Stimulated activated CD8-positive, alpha-beta memory T cell treated with anti-CD3 and anti-CD28 coated beads, Interleukin-7, amount 100 ng/mL, for 48 hours (primary cell): Measurements from ENCODE around the gene TMC1.

Experiments used
- DNase-seq, 2 donors: peaks; one replicate each; pipeline ENCODE4 v3.0.0-alpha.2; 2020; ENCODE audit warnings: low read depth in 1 of 2; ENCODE audit errors: extremely low read depth in 1 of 2

Gene TMC1

DNA sequence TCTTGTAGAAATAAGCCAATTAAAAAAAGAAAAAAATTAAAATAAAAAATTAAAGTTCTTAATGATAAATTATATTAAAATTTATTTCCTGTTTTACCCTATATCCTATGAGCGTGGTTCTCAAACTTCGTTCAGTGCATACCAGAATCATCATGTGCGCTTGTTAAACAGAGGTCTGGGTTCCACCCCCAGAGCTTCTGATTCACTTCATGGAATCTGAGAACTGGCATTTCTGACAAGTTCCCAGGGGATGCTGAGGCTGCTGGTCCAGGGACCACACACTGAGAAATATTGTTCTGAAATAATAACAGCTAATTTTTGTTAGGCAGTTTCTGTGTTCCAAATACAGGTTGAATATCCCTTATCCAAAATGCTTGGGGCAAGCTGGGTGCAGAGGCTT lies 79.3 kb downstream of the TMC1 start:
- DNase-seq = no peak

DNA sequence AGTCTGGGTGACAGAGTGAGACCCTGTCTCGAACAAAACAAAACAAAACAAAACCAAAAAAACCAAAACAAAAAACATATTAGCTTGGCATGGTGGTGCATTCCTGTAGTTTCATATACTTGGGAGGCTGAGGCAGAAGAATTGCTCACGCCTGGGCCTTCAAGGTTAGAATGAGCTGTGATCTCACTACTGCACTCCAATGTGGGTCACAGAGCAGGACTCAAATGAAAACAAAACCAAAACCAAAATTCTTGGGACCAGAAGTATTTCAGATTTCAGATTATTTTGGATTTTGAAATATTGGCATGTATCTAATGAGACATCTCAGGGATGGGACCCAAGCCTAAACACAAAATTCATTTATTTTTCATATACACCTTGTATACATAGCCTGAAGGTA lies 80.2 kb downstream of the TMC1 start:
- no peak for DNase-seq

DNA sequence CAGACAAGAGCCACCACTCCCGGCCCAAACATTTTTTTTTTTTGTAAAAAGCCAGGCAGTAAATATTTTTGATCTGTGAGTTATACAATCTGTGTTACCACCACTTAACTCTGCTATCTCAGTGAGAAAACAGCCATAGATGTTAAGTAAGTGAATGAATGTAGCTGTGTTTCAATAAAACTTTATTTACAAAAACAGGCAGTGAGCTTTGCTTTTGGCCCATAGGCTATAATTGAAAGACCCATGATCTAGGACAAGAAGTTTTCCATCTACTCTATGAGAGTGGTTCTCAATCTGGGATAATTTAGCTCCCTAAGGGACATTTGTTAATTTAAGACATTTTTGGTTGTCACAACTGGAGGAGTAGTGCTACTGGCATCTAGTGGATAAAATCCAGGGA lies 91.0 kb downstream of the TMC1 start:
- DNase-seq = no peak

DNA sequence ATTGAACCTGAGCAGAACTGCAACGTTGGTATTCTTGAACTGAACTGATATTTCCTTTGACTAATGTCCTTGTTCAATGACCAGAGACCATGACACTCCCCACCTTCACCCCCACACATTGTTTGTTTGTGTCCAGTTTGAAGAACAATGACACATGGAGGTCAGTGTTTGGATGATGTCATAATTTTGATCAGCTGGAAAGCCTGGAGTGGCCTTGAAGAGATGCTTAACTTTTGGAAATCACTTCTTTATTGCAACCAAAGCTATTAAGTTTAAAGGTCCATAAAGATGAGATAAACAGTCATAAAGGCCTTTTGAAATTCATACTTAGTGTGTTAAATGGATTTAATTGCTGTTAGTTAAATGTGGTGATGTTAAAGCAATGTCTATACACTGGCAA lies 92.7 kb downstream of the TMC1 start:
- DNase-seq = no peak

DNA sequence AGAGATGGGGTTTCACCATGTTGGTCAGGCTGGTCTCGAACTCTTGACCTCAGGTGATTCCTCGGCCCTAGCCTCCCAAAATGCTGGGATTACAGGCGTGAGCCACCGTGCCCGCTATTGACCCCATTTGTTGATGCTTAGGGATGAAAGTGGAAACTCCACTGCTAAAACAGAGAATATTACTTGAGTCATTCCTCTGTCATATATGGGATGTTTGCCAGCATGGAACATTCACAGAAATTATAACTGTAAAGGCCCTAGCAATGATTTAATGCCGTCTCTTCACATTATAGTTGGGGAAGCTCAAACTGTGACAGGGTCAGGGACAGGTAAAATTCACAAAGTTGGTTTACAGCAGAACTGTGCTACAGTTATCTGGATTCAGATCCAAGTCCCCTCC lies 94.5 kb downstream of the TMC1 start:
- no peak for DNase-seq

DNA sequence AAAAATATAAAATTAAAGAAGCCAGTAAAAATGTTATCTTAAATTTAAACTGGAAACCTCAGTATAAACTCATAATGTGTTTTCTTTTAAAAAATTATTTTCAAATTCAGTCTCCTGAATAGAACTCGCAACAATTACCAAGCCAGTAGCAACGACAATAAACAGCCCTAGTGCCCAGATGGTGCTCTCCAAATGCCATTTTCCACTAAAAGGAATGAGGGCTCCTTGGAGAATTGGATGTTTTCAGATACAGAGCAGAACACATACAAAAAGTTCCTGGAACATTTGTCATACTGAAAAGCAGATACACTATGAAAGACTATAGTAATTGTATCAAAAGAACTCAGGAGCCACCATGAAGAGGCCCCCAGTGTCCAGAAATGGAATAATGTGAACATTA lies 97.4 kb downstream of the TMC1 start:
- DNase-seq = no peak

DNA sequence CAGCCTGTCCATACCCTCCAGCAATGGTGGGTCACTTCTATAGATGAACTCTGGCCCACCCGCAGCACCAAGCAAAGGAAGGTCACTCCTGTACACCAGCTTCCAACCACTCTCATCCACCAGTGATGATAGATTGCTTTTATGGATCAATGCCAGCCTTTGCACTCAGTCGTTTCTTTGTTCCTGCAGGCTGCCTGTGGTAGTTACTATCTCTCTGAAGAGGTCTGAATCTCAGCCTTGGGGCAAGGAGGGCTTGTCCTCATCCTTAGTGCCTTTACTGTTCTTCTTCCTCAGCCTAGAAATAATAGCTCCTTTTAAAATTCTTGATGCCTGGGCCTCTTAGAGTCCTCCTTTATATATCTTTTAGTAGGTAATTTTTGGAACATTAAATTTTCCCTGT lies 100.8 kb downstream of the TMC1 start:
- DNase-seq = no peak

DNA sequence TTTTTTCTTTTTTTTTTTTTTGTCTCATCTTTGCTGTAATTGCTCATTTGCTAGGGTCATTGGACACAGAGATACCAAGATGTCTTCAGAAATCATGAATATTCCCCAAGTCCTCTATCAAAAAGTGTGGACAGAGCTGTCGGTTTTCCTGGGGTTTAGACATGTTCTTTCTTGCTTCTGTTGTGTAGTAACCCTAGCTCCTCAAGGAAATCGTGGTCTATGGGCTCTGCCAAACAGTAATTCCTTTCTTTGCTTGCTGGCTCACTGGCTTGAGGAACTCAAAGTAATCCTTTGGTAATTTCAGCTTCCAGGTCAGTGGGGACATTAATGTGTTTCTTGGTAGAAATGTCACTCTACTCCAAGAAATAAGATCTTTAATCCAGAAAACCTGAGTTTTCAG lies 101.7 kb downstream of the TMC1 start:
- DNase-seq = no peak

DNA sequence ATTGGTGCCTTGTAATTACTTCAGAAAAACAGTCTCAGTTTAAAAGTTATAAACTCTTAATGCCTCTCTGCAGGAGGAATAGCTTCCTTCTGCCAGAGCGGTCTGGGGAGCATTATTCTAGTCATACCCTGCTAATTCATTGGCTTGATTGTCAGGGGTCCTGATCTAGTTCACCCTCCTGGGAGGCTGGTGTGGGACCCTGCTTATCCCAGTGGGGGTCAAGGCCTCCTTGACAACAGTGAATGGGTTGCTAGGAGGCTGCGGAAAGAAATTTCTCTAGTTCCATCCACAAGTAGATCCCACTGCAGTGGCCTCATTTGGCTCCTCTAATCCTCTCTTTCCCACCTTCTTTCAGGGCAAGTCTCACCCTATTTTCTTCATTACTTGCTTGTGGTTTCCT lies 105.7 kb downstream of the TMC1 start:
- no peak for DNase-seq

DNA sequence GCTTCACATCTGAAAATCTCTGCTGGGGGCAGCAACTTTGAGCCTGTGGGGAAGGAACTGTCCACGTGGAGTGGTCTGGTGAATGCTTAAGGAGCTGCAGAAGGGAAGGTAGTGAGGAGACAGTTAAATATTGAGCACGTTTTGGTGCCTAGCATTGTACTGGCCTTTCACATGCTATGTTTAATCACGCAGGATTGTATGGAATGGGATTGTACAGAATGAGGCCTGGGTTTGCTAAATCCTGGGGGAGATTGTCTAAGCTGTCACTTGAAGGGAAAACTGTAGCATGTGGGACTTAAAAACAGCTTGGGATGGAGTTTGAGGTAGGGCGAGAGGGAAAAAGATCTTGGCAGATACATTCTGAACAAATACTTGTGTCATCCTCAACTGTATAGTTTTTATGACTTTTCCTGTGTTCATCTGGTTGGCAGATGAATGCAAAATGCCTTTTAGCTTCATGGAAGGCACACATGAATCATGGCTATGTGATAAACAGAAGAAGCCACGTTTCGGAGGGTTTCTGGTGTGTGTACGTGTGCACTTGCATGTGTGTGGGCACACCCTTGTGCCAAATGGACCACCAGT lies 106.6 kb downstream of the TMC1 start:
- no peak for DNase-seq

DNA sequence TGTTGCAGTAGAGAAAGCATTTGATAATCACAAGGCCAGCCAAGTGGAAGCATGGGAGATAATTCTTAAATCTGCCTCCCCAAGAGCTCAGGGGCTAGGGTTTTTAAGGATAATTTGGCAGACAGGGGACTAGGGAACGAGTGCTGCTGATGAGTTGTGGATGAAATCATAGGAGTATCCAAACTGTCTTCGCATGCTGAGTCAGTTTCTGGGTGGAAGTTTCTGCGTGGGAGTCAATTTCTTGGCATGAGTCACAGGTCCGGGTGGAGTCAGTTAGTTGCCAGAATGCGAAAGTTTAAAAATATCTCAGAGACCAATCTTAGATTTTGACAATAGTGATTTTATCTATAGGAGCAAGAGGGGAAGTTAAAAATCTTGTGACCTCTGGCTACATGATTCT lies 112.6 kb downstream of the TMC1 start:
- peak in 1 of 2 donors; percentile 5 for DNase-seq

DNA sequence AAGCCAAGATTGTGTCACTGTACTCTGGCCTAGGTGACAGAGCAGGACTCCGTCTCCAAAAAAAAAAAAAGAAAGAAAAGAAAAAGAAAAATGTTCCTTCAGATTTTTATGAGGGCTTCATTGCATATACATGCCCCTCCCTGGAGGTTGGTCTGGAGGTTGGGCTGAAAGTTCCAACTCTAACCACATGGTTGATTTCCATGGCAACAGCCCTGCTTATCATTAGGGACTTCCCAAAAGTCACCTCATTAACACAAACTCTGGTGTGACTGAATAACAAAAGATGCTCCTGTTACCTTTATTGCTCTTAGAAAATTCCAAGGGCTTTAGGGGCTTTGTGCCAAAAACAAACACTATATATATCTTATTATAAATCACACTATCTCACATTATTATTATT lies 113.8 kb downstream of the TMC1 start:
- DNase-seq = no peak

DNA sequence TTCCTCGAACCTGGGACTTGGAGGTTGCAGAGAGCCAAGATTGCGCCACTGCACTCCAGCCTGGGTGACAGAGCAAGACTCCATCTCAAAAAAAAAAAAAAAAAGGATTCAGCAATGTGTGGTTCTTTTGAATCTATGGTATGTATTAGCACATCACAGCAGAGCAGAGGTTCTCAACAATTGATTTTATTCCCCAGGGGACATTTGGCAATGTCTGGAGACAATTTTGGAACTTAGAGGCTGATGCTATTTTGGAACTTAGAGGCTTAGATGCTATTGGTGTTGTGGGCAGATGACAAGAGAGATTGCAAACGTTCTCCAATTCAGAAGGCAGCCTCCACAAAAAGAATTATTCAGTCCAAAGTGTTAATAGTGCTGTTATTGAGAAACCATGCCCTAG lies 115.2 kb downstream of the TMC1 start:
- DNase-seq = no peak

DNA sequence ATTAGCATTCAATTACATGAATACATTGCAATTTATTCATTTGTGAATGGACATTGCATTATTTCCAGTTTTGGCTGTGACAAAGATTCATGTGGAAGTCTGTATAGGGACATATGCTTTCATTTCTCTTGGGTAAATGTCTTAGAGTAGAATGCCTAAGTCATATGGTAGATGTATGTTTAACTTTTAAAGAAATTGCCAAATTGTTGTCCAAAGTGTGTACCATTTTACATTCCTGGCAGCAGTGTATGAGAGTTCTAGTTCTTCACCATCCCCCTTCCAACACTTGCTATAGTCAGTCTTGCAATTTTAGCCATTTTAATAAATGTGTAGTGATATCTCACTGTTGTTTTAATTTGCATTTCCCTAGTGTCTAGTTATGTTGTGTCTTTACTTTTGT lies 122.2 kb downstream of the TMC1 start:
- DNase-seq = no peak

DNA sequence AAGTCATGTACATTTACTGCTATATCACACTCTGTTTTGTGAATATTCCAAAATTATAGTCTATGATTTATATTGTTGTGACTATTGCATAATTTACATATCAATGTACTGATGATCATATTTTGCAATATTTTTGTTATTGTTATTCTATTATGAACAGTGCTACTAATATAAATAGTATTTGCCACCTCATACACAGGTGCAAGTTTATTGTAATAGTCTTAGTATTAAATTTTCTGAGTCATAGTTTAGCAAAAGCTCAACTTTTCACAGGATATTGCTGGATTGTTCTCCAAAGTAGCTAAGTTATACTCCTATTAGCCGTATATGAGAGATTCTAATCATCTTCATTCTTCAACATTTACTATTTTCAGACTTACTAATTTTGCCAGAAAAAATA lies 124.7 kb downstream of the TMC1 start:
- DNase-seq = no peak

DNA sequence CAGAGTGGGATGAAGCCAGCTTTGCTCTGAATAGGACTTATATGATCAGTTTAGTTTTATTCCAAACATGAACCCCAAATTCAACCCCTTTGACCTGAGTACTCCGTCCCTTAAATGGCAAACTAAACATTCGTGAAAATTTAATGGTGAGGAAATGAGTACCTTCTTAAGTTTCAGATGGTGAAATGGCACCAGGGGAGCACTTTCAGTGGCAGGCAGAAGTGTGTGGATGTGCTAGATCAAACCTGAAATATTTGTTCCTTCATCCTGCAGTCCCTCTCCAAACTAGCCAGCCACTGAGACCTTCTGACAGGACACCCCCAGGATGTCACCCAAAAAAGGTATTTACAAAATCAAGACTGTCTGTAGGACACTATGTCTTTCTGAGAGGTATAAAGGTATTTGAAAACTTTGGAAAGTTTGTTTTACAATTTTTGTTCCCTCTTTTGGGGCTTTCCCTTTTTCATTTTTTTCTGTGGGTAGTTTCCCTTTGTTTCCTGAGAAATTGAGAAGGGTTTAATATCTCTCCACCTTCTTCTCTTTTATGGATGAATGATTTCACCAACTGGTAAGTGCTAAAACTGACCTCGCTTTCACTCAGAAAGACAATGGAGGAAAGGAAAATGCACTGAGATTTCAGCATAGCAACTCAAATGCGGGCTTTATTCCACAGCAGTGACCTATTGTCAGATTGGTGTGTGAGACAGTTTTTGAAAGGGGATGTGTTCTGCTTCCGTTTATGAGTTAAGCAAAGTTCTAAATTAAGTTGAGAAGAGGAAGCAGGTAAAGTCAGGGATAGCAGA lies 127.1 kb downstream of the TMC1 start:
- DNase-seq = no peak

DNA sequence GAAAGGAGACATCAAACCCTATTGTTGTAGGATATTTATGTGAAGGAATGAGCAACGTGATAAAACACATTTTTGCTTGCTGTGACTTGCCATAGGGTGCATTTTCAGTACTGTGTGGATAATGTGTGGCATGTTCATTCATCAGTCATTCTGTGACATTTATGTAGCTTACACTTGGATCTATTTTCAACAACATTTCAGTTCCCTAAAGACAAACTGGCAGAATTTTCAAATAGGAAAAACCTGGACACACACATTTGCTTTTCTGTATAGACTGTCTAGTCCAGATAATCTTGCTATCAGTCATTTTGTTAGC lies 127.7 kb downstream of the TMC1 start:
- no peak for DNase-seq

DNA sequence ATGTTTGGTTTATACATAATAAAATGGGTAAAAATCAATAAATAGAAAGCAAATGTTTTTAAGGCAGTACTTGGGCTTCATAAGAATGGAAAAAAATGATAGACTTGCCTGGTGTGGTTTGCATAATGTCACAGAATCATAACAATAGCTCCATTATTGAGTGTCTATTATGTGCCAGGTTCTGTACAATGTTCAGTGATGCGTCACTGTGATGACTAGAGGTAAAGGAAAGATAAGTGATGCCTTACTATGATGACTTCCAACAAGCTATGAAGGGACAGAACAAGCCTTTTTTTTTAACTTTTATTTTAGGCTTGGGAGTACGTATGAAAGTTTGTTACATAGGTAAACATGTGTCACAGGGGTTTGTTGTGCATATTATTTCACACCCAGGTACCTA lies 128.8 kb downstream of the TMC1 start:
- no peak for DNase-seq

DNA sequence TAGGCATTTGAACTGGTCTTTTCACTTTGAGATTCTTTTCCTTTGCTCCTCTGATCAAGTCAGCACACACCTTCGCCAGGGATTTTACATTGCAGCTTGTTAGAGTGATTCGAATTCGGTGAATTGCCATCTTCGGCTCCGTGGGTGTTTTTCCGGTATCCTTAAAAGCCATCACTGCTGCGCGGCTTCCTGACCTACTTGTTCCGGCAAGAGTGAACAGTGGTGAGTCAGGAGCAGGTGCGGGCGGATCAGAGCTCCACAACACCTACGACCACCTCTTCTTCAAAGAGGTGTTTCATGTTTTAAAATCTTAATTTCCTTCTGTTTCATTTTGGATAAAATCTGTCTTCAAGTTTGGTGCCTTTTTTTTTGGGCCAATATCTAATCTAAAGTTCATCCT lies 134.6 kb downstream of the TMC1 start:
- no peak for DNase-seq

DNA sequence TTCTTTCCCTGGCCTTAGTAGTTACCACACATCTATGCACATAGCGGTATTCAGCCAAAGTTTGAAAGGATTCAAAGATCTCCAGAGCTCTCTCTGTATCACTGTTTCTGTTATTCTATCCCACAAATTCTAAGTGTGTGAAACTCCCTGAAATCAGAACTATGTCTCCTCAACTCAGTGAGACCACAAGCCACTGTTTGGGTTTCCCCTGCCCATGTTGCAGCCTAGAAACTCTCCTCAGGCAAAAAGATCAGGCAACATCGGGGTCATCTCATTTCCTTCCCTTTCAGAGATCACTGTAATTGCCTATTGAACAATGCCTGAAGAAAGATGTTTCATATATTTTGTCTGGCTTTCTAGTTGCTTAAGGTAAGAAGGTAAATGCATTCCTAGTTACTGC lies 135.6 kb downstream of the TMC1 start:
- no peak for DNase-seq

DNA sequence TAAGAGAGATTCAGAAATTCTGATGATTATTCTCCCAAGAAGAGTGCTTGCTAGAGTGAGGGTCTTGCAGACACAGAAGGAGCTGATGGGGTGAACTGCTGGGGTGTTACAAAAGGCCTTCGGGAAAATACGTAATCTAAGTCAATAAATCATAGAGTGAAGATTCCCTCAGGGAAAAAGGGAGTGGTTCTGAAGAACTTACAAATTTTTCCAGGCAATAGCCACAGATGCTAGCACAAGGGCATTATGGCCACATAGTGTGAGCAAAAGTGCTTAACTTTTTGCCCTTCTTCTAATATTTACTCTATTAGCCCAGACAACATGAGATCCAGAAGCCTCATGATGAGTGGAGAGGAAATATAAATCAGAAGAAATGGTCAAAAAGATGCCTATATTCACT lies 137.3 kb downstream of the TMC1 start:
- DNase-seq = no peak

DNA sequence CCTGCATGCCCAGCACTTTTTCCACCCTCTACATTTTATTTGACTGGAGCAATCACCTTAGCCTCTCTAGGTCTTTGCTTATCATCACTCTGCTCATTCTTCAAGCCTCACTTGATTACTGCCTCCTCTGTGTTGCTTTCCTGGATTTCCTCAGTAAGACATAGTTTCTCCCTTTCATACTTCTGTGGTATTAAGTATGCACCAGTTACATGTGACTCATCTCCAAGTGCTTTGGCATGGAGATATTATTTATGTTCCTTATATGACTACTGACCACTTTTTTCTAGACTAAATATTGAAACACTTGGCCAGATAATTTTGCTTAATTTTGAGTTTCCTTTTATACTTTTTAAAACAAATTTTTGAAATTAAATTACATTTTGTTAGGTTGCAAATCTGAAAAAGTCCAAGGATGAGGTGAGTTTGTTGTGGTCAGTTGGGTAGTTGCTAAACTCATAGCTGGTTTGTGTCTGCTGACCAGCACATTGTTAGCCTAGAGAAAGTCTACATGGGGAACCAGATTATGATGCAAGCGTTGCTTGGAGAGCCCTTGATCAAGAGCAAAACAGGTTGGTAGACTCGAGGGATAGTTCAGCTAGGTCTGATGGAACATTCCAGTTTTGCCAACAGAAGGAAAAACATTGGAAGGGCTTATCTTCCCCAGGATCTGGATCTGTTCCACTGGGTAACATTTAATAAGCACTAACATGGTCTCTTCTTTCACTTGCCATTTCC lies 140.2 kb downstream of the TMC1 start:
- DNase-seq = no peak
